CD14-positive monocyte (primary cell): ENCODE results near the gene SMTNL2. TPM values are rescaled to one million over a fixed set of nuclear protein-coding genes. Genes with fewer than 3 reads are reported as not detected.
A peak's percentile ranks its signal among the peaks of the same experiment; 100 is the strongest.

Experiments
- DNase-seq, 3 donors: peaks; one replicate each; pipeline ENCODE4 v3.0.0-alpha.2; 2011 to 2022
- H2AFZ ChIP-seq: 2 replicates; pipeline ENCODE4 v1.6.0; 2012; ENCODE audit warnings: mild to moderate bottlenecking, low read depth, low read length, inconsistent platforms; ENCODE audit not compliant: insufficient read depth, poor library complexity, severe bottlenecking
- H3K27ac ChIP-seq, 2 donors: 1 replicate in 1 of 2; 2 replicates in 1 of 2; pipeline ENCODE4 v1.5.1; 2012 to 2013; ENCODE audit warnings: low read length in 2 of 2, control low read depth in 1 of 2, inconsistent platforms in 1 of 2, low read depth in 1 of 2, mild to moderate bottlenecking in 1 of 2
- H3K27me3 ChIP-seq, 2 donors: one replicate each; pipeline versions ENCODE4 v1.6.0 to v1.6.1; 2011 to 2013; ENCODE audit warnings: low read length in 2 of 2; ENCODE audit not compliant: control insufficient read depth in 2 of 2, insufficient read depth in 2 of 2
- H3K36me3 ChIP-seq, 2 donors: replicated peaks in 1 of 2; 1 replicate in 1 of 2; 2 replicates in 1 of 2; pipeline versions ENCODE4 v1.5.1 to v1.6.1; 2012 to 2013; ENCODE audit warnings: low read length in 2 of 2, control low read depth in 1 of 2, inconsistent platforms in 1 of 2, mild to moderate bottlenecking in 1 of 2; ENCODE audit not compliant: insufficient read depth in 2 of 2, control insufficient read depth in 1 of 2
- H3K4me1 ChIP-seq, 2 donors: 1 replicate in 1 of 2; 2 replicates in 1 of 2; pipeline versions ENCODE4 v1.5.1 to v1.6.1; 2012 to 2013; ENCODE audit warnings: low read length in 2 of 2, control low read depth in 1 of 2, inconsistent platforms in 1 of 2, mild to moderate bottlenecking in 1 of 2, moderate library complexity in 1 of 2; ENCODE audit not compliant: insufficient read depth in 2 of 2, control insufficient read depth in 1 of 2
- H3K4me2 ChIP-seq: replicated peaks from 2 replicates; pipeline ENCODE3; 2012; ENCODE audit warnings: low read length, moderate library complexity, mild to moderate bottlenecking; ENCODE audit not compliant: poor library complexity, severe bottlenecking; ENCODE audit errors: extremely low read depth
- H3K4me3 ChIP-seq, 3 experiments: fragments of 200-600 bp in 1 of 3; sonication (generic) in 1 of 3; replicated peaks in 1 of 3; 1 replicate in 2 of 3; 2 replicates in 1 of 3; pipeline ENCODE4 v1.5.1; 2011 to 2013; ENCODE audit warnings: low read length in 3 of 3, mild to moderate bottlenecking in 3 of 3, control low read depth in 2 of 3, low read depth in 2 of 3, inconsistent platforms in 1 of 3, moderate library complexity in 1 of 3
- H3K79me2 ChIP-seq: 2 replicates; pipeline ENCODE4 v1.6.0; 2012; ENCODE audit warnings: mild to moderate bottlenecking, control low read depth, inconsistent platforms, low read length, moderate library complexity; ENCODE audit not compliant: insufficient read depth
- H3K9ac ChIP-seq: 2 replicates; pipeline ENCODE4 v1.6.0; 2017; ENCODE audit warnings: low read length, mild to moderate bottlenecking; ENCODE audit not compliant: insufficient read depth, poor library complexity, severe bottlenecking
- H3K9me3 ChIP-seq, 2 donors: replicated peaks in 1 of 2; 1 replicate in 1 of 2; 2 replicates in 1 of 2; pipeline versions ENCODE4 v1.5.1 to v1.6.1; 2012 to 2013; ENCODE audit warnings: low read length in 2 of 2, control low read depth in 1 of 2; ENCODE audit not compliant: control insufficient read depth in 1 of 2, insufficient read depth in 1 of 2
- H4K20me1 ChIP-seq: 2 replicates; pipeline ENCODE4 v1.6.0; 2012; ENCODE audit warnings: mild to moderate bottlenecking, low read length, control low read depth, moderate library complexity; ENCODE audit not compliant: insufficient read depth
- H3K27ac Mint-ChIP-seq, 7 donors: one replicate each; pipeline ENCODE4 v1.8.0; 2020; ENCODE audit warnings: mild to moderate bottlenecking in 7 of 7, mixed read lengths in 7 of 7, moderate library complexity in 6 of 7, inconsistent platforms in 2 of 7
- H3K27me3 Mint-ChIP-seq, 3 donors: one replicate each; pipeline ENCODE4 v1.8.0; 2021 to 2022; ENCODE audit warnings: low read depth in 3 of 3, mild to moderate bottlenecking in 3 of 3, mixed read lengths in 3 of 3, moderate library complexity in 3 of 3, inconsistent platforms in 1 of 3
- H3K36me3 Mint-ChIP-seq, 2 donors: one replicate each; pipeline ENCODE4 v1.8.0; 2020; ENCODE audit warnings: mixed read lengths in 2 of 2, inconsistent platforms in 1 of 2, mild to moderate bottlenecking in 1 of 2
- H3K4me1 Mint-ChIP-seq: one replicate; pipeline ENCODE4 v1.8.0; 2020; ENCODE audit warnings: mild to moderate bottlenecking, mixed read lengths
- H3K4me3 Mint-ChIP-seq, 2 donors: one replicate each; pipeline ENCODE4 v1.8.0; 2020; ENCODE audit warnings: mild to moderate bottlenecking in 2 of 2, mixed read lengths in 2 of 2, moderate library complexity in 1 of 2
- H3K9me3 Mint-ChIP-seq, 7 donors: one replicate each; pipeline ENCODE4 v1.8.0; 2020 to 2022; ENCODE audit warnings: mixed read lengths in 7 of 7, mild to moderate bottlenecking in 6 of 7, moderate library complexity in 6 of 7, inconsistent platforms in 2 of 7
- CTCF ChIP-seq: fragments of 200-600 bp; IDR thresholded peaks from one replicate; pipeline ENCODE4 v1.8.0; 2022; ENCODE audit warnings: antibody characterized with exemption, mild to moderate bottlenecking
- WGBS: methylation state at CpG from one replicate; pipeline ENCODE4 v1.1.5; 2013; ENCODE audit warnings: missing lambda C conversion rate; ENCODE audit not compliant: insufficient coverage; 5-methylcytosine and 5-hydroxymethylcytosine counted together
- intact Hi-C, 2 donors: fragments of 100-400 bp; cut with micrococcal nuclease; formaldehyde crosslinking; loops; one replicate each; pipeline versions ENCODE4 v1.15.0 to v1.15.1; 2023
- polyA plus RNA-seq, 3 donors: library from polyadenylated mRNA; depleted of rRNA in 1 of 3; unstranded in 2 of 3; stranded (reverse) in 1 of 3; fragments of 300-500 nt in 2 of 3; fragments of >200 nt in 1 of 3; fragmentation: Illumina TruSeq in 2 of 3; gene quantifications; 1 replicate in 2 of 3; 2 replicates in 1 of 3; pipeline ENCODE4 v1.2.3, GENCODE V29; 2012 to 2021

Gene SMTNL2
- polyA plus RNA-seq, 3 donors = 0.08 TPM; not detected in 2

DNA sequence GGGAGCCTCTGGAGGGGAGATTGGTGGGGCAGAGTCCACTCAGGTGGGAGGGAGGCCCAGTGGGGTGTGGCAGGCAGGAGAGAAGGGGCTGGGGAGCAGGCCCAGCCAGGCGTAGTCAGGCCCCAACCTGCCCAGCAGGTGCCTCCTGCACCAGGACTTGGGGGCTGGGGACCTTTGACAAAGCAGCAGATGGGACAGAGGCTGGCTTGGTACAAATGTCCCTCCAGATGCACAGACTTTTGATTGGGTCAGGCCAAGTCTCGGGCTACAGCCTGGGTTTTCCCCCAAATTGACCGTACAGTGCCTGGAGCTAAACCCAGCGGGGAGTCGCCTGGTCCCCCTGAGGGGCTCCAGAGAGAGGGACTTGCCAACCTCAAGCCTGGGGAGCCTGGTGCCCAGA, 24.4 kb upstream of the SMTNL2 start:
- WGBS = 98% methylated on average over 5 of the region's 5 CpGs
- Histone ChIP-seq H3K27me3 (no peaks in the 10 kb centered on the region), H4K20me1 (no peaks in the 10 kb centered on the region), H3K9me3 (no peaks in the 10 kb centered on the region), H3K79me2 (peaks cover 1% of the 10 kb centered on the region), H3K27ac (no peak overlapping the region), H3K4me2 (no peak overlapping the region), H3K36me3 (no peaks in the 10 kb centered on the region), H3K4me1 (peaks cover 8 to 11% of the 10 kb centered on the region in 2 donors), H3K4me3 (no peak overlapping the region), H3K9ac (no peak overlapping the region), H2AFZ (no peak overlapping the region)
- peak overlapping the region in 1 of 7 donors; percentile 14 for H3K27ac Mint-ChIP-seq
- peaks cover 0 to 5% (median 3%) of the 10 kb centered on the region in 3 donors for H3K27me3 Mint-ChIP-seq
- no peak for TF ChIP-seq CTCF
- intact Hi-C loops = loop anchor here in 1 of 2 donors (10.0 kb wide), 1 partner anchor 135 kb away; no protein-coding TSS in a partner anchor
- H3K4me3 Mint-ChIP-seq = no peak overlapping the region
- H3K36me3 Mint-ChIP-seq = no peaks in the 10 kb centered on the region
- DNase-seq = no peak
- no peaks in the 10 kb centered on the region for H3K9me3 Mint-ChIP-seq
- peaks cover 18% of the 10 kb centered on the region for H3K4me1 Mint-ChIP-seq

DNA sequence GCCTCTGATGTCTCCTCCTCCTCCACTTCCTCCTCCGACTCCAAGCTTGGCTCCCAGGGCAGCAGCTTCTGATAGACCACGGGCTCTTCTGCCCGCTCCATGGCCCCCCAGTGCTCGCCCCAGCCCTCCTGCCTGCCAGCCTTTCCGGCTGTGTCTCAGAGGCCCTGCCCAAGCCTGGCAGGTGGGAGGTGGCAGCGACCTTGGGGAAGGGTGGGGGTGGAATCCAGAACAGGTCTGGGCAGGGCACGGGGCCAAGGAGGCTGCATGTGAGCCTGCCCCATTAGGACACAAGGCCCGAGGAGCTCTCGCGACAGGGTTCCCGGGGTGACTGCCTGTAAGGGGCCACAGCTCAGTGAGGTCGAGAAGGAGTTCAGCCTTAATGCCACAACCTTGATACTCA, 23.9 kb upstream of the SMTNL2 start, which contains the start of gene GGT6:
Gene GGT6 (minus strand): TSS at position 157 of the 400 bp plus-strand sequence. CDS start 56 bp downstream, at position 101.
- Histone ChIP-seq H3K4me2 (no peak within 1 kb of the TSS), H3K9me3 (no peaks in the 10 kb centered on the region), H3K27ac (no peak within 1 kb of the TSS), H3K4me3 (no peak within 1 kb of the TSS), H4K20me1 (no peaks in the 10 kb centered on the region), H2AFZ (no peak within 1 kb of the TSS), H3K4me1 (peaks cover 7 to 9% of the 10 kb centered on the region in 2 donors), H3K27me3 (no peaks in the 10 kb centered on the region), H3K79me2 (no peaks in the 10 kb centered on the region), H3K9ac (no peak within 1 kb of the TSS), H3K36me3 (no peaks in the 10 kb centered on the region)
- Mint-ChIP-seq H3K4me3 (no peak within 1 kb of the TSS), H3K9me3 (no peaks in the 10 kb centered on the region), H3K4me1 (peaks cover 19% of the 10 kb centered on the region), H3K36me3 (no peaks in the 10 kb centered on the region), H3K27ac (peak within 1 kb of the TSS in 2 of 7 donors; percentile 14 to 52), H3K27me3 (peaks cover 0 to 5% (median 3%) of the 10 kb centered on the region in 3 donors)
- WGBS = 97% methylated on average over 11 of the region's 12 CpGs
- TF ChIP-seq CTCF = no peak
- DNase-seq = no peak
- intact Hi-C loops = loop anchor here in 1 of 2 donors (10.0 kb wide), 1 partner anchor 136 kb away; no protein-coding TSS in a partner anchor
